ENCODE results near the gene TRPV5.

GRCh38 chr7:142959202-142959601 lies 25.7 kb upstream of the TRPV5 start:
- no peak for TF ChIP-seq ZNF384 (IDR thresholded peaks at IDR 0.05)
- no peak for TF ChIP-seq BHLHE40 (IDR thresholded peaks at IDR 0.05; ENCODE audit: borderline replicate concordance)
- no peak for TF ChIP-seq NFRKB (IDR thresholded peaks at IDR 0.05)
- no peak for TF ChIP-seq L3MBTL2 (conservative IDR thresholded peaks at IDR 0.05)
- no peak for TF ChIP-seq FOXM1 (IDR thresholded peaks at IDR 0.05; ENCODE audit: borderline replicate concordance)
